Nephron progenitor cell (in vitro differentiated cells): ENCODE data around the gene ADAMTS13.
"Not testable (repeated sequence)": the region's sequence is repeated elsewhere in the genome, so short reads cannot be mapped to it uniquely, and the experiment has no call there.

Source experiments
- DNase-seq: peaks from one replicate; pipeline ENCODE4 v3.0.0; 2021
- H3K27ac Mint-ChIP-seq: 2 replicates; pipeline ENCODE4 v1.8.0; 2021; ENCODE audit warnings: mild to moderate bottlenecking, moderate library complexity, mixed read lengths
- H3K27me3 Mint-ChIP-seq: 2 replicates; pipeline ENCODE4 v1.8.0; 2021; ENCODE audit warnings: mild to moderate bottlenecking, low read depth, mixed read lengths; ENCODE audit not compliant: poor library complexity
- H3K36me3 Mint-ChIP-seq: 2 replicates; pipeline ENCODE4 v1.8.0; 2021; ENCODE audit warnings: low read depth, mixed read lengths
- H3K4me1 Mint-ChIP-seq: 2 replicates; pipeline ENCODE4 v1.8.0; 2021; ENCODE audit warnings: mixed read lengths
- H3K4me3 Mint-ChIP-seq: 2 replicates; pipeline ENCODE4 v1.8.0; 2021; ENCODE audit warnings: mild to moderate bottlenecking, moderate library complexity, mixed read lengths
- H3K9me3 Mint-ChIP-seq: 2 replicates; pipeline ENCODE4 v1.8.0; 2021; ENCODE audit warnings: mild to moderate bottlenecking, moderate library complexity, mixed read lengths
- TF ChIP-seq, protein P1 (sequence below): fragments of 200-600 bp; sonication (generic); IDR thresholded peaks from 2 replicates; pipeline ENCODE4 v1.5.0; 2021; ENCODE audit warnings: antibody characterized with exemption

The ADAMTS13 gene

DNA sequence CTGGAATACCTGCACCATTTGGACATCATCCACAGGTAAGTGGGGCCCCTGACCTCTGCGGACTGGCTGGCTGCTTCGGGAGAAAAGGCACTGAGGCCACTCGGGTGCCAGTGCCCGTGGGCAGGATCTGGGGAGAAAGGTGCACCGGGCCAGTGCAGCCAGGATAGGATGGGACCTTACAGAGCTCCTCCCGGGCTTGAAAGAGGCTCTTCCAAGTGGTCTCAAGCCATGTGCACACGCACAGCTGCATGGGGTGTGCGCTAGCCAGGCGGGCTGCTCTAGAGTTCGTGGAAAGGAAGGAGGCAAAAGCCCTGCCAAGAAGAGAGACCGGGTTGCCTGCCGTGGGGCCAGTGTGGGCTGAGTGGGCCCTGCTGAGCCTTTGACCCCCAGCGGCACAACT, 32.6 kb upstream of the ADAMTS13 start:
- DNase-seq: no peak
- Mint-ChIP-seq H3K27ac (no peak overlapping the region), H3K4me3 (no peak overlapping the region), H3K36me3 (no peaks in the 10 kb centered on the region), H3K27me3 (peaks cover 24% of the 10 kb centered on the region), H3K9me3 (peaks cover 21% of the 10 kb centered on the region), H3K4me1 (peaks cover 22% of the 10 kb centered on the region)
- TF ChIP-seq, protein P1, sequence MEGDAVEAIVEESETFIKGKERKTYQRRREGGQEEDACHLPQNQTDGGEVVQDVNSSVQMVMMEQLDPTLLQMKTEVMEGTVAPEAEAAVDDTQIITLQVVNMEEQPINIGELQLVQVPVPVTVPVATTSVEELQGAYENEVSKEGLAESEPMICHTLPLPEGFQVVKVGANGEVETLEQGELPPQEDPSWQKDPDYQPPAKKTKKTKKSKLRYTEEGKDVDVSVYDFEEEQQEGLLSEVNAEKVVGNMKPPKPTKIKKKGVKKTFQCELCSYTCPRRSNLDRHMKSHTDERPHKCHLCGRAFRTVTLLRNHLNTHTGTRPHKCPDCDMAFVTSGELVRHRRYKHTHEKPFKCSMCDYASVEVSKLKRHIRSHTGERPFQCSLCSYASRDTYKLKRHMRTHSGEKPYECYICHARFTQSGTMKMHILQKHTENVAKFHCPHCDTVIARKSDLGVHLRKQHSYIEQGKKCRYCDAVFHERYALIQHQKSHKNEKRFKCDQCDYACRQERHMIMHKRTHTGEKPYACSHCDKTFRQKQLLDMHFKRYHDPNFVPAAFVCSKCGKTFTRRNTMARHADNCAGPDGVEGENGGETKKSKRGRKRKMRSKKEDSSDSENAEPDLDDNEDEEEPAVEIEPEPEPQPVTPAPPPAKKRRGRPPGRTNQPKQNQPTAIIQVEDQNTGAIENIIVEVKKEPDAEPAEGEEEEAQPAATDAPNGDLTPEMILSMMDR: no peak

DNA sequence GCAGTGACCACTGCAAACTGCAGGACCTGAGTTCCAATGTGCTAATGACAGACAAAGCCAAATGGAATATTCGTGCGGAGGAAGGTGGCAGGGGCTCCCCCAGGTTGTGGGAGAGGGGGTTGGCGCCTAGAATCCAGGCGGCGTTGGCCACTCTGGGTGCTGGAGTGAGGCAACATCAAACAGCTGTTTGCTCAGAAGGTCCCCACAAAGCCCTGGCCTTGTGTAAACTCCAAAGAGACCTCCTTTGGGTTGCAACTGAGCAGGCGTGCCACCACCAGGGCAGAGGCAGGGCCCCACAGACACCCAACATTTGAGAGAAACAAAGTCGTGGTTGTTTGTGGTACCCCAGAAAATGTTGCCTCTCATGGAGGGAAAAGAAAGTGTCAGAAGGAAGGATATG, 31.5 kb upstream of the ADAMTS13 start:
- no peak for DNase-seq
- Mint-ChIP-seq H3K4me1 (peaks cover 34% of the 10 kb centered on the region), H3K36me3 (no peaks in the 10 kb centered on the region), H3K27me3 (peaks cover 30% of the 10 kb centered on the region), H3K4me3 (no peak overlapping the region), H3K27ac (no peak overlapping the region), H3K9me3 (peaks cover 21% of the 10 kb centered on the region)
- TF ChIP-seq, protein P1: no peak

DNA sequence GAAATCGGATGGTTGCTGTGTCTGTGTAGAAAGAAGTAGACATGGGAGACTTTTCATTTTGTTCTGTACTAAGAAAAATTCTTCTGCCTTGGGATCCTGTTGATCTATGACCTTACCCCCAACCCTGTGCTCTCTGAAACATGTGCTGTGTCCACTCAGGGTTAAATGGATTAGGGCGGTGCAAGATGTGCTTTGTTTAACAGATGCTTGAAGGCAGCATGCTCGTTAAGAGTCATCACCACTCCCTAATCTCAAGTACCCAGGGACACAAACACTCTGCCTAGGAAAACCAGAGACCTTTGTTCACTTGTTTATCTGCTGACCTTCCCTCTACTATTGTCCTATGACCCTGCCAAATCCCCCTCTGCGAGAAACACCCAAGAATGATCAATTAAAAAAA, 30.7 kb upstream of the ADAMTS13 start:
- not testable (repeated sequence) for H3K27ac Mint-ChIP-seq, DNase-seq, H3K36me3 Mint-ChIP-seq, H3K4me3 Mint-ChIP-seq
- Mint-ChIP-seq H3K4me1 (peaks cover 31% of the 10 kb centered on the region), H3K27me3 (peaks cover 30% of the 10 kb centered on the region), H3K9me3 (peaks cover 21% of the 10 kb centered on the region)

DNA sequence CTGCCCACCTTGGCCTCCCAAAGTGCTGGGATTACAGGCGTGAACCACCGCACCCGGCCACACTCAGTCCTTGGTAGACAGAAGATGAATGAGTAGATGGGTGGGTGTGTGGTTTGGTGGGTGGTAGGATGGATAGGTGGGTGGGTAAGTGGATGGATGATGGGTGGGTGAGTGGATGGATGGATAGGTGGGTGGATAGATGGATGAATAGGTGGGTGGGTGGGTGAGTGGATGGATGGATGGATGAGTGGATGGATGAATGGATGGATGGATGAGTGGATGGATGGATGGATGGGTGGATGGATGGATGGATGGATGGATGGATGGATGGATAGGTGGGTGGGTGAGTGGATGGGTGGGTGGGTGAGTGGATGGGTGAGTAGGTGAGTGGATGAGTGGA, 29.9 kb upstream of the ADAMTS13 start:
- Mint-ChIP-seq H3K9me3 (peaks cover 21% of the 10 kb centered on the region), H3K4me1 (peaks cover 25% of the 10 kb centered on the region), H3K27me3 (peaks cover 26% of the 10 kb centered on the region)
- not testable (repeated sequence) for H3K36me3 Mint-ChIP-seq, H3K27ac Mint-ChIP-seq, DNase-seq, H3K4me3 Mint-ChIP-seq

DNA sequence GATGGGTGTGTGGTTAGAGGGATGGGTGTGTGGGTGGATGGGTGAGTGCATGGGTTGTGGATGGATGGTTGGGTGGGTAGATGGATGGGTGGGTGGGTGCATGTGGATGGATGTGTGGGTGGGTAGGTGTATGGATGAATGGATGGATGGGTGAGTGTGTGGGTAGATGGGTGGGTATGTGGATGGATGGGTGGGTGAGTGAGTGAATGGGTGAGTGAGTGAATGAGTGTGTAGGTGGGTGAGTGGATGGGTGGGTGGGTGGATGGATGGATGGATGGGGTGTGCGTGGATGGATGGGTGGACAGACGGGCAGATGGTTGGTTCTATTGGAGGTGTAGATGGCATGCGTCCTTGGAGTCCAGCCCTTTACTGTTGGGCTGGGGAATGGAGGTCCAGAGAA, 28.8 kb upstream of the ADAMTS13 start:
- Mint-ChIP-seq H3K4me3 (no peak overlapping the region), H3K9me3 (peaks cover 21% of the 10 kb centered on the region), H3K27me3 (peaks cover 26% of the 10 kb centered on the region), H3K36me3 (no peaks in the 10 kb centered on the region), H3K27ac (no peak overlapping the region), H3K4me1 (peaks cover 20% of the 10 kb centered on the region)
- no peak for DNase-seq
- TF ChIP-seq, protein P1: no peak

DNA sequence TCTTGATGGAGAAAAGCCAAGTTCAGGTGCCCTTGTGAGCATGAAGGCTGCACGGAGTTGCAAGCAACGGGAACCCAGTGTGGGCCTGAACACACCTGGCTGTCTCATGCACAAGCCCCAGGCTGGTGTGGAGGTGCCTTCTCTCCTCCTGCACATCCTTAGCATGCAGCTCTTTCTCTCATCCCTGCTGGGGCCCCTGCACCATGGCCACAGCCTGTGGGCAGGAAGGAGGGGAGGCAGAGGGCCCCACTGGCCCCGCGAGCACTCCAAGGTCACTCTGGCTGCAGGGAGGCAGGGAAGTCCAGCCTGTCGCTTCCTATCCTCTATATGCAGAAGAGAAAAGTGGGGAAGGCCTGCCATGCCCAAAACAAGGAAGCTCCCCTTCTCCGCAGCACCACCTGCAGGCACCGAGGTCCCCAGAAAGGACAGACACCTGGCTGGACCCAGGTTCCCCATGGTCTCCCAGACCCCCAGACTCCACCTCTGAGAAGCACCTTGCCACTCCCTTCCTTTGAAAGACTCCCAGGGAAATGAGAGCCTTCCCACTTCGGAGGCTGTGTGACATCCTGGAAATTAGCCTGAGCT, 27.4 kb upstream of the ADAMTS13 start:
- no peak for DNase-seq
- TF ChIP-seq, protein P1: no peak
- Mint-ChIP-seq H3K27me3 (peaks cover 19% of the 10 kb centered on the region), H3K36me3 (no peaks in the 10 kb centered on the region), H3K27ac (no peak overlapping the region), H3K9me3 (peaks cover 19% of the 10 kb centered on the region), H3K4me1 (peaks cover 20% of the 10 kb centered on the region), H3K4me3 (no peak overlapping the region)

DNA sequence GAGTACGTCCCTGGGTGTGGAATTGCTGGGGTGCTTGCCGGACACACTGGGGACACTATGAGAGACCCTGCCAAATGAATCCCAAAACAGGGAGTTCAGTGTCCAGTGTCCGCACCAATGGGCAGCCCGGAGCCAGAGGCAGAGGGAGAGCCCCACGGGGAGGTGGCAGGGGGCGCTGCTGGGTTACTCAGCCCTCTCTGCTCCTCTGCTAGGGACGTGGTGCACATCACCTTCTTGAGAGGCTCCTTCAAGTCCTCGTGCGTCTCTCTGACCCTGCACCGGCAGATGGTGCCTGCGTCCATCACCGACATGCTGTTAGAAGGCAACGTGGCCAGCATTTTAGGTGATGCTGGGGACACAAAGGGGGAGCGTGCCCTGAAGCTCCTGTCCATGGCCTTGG, 25.2 kb upstream of the ADAMTS13 start:
- H3K4me3 Mint-ChIP-seq: no peak overlapping the region
- TF ChIP-seq, protein P1: peak; percentile 38
- peak; percentile 61 for DNase-seq
- peaks cover 20% of the 10 kb centered on the region for H3K4me1 Mint-ChIP-seq
- peaks cover 12% of the 10 kb centered on the region for H3K27me3 Mint-ChIP-seq
- H3K36me3 Mint-ChIP-seq: no peaks in the 10 kb centered on the region
- peaks cover 4% of the 10 kb centered on the region for H3K9me3 Mint-ChIP-seq
- no peak overlapping the region for H3K27ac Mint-ChIP-seq
